Spinal cord (tissue), 10 donors: ENCODE data around the gene KCNJ14. TPM values are rescaled to one million over a fixed set of nuclear protein-coding genes. Genes with fewer than 3 reads are reported as not detected.

Experiments used
- DNase-seq, 6 donors: peaks; one replicate each; pipeline versions ENCODE4 v3.0.0 to v3.0.0-alpha.2; 2013 to 2015; ENCODE audit warnings: low spot score in 6 of 6, low read depth in 4 of 6
- H3K27ac ChIP-seq: one replicate; pipeline ENCODE4 v1.5.1; 2013; ENCODE audit warnings: low read depth, low read length, control low read depth
- H3K27me3 ChIP-seq: one replicate; pipeline ENCODE4 v1.6.1; 2013; ENCODE audit warnings: low read length; ENCODE audit not compliant: control insufficient read depth, insufficient read depth
- H3K36me3 ChIP-seq: one replicate; pipeline ENCODE4 v1.6.1; 2013; ENCODE audit warnings: low read length; ENCODE audit not compliant: control insufficient read depth, insufficient read depth
- H3K4me1 ChIP-seq: one replicate; pipeline ENCODE4 v1.6.1; 2013; ENCODE audit warnings: low read length; ENCODE audit not compliant: control insufficient read depth, insufficient read depth
- H3K4me3 ChIP-seq: one replicate; pipeline ENCODE4 v1.5.1; 2013; ENCODE audit warnings: low read depth, low read length, control low read depth
- H3K9me3 ChIP-seq: one replicate; pipeline ENCODE4 v1.6.1; 2013; ENCODE audit warnings: low read length; ENCODE audit not compliant: control insufficient read depth, insufficient read depth
- WGBS: methylation state at CpG from one replicate; pipeline ENCODE4 v1.1.5; 2013; ENCODE audit warnings: missing lambda C conversion rate; ENCODE audit not compliant: insufficient coverage; 5-methylcytosine and 5-hydroxymethylcytosine counted together
- polyA plus RNA-seq, 2 donors: library from polyadenylated mRNA; unstranded; fragments of 120-200 nt; gene quantifications; one replicate each; pipeline ENCODE4 v1.2.1, GENCODE V29; 2013; ENCODE audit not compliant: insufficient read length in 2 of 2
- total RNA-seq, 2 donors: library from RNA; depleted of rRNA in 1 of 2; stranded (reverse); fragments of 120-200 nt in 1 of 2; fragments of >200 nt in 1 of 2; gene quantifications; one replicate each; pipeline versions ENCODE4 v1.2.3 to v1.2.4, GENCODE V29; 2013 to 2014
- donor health status: healthy.

The KCNJ14 gene
- total and polyA plus RNA-seq, 4 donors: 0.61 to 2.1 (median 1.3) TPM

DNA sequence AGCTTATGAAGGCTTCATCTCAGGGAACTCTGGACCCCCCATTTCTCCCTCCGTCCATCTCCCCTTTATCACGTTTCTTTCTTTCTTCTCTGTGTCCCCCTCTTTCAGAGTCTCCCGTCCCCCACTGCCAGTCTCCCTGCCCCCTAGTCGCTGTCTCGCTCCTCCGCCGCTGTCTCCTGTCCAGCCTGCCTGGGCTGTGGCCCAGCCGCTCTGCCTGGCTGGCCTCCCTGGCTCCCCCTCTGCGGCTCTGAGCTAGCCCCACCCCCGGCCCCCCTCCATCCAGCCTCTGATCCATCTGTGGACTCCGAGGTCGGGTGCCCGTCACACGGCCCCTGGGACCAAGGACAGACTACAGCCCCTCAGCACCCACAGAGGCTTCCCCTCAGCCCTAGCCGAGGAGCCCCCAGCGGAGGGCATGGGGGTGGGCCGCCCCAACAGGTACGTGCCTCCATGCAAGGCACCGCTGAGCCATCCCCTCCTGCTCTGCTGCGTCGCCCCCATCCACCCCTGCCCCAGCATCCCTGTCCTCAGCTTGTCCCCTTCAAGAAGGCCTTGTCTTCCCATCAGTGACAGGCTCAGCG, 1.1 kb upstream of the KCNJ14 start:
- Histone ChIP-seq H3K4me1 (peaks cover 7% of the 10 kb centered on the region), H3K27me3 (no peaks in the 10 kb centered on the region), H3K36me3 (peaks cover 81% of the 10 kb centered on the region), H3K4me3 (no peak overlapping the region), H3K27ac (no peak overlapping the region), H3K9me3 (no peaks in the 10 kb centered on the region)
- no peak for DNase-seq
- 89% methylated on average over 20 of the region's 22 CpGs for WGBS

DNA sequence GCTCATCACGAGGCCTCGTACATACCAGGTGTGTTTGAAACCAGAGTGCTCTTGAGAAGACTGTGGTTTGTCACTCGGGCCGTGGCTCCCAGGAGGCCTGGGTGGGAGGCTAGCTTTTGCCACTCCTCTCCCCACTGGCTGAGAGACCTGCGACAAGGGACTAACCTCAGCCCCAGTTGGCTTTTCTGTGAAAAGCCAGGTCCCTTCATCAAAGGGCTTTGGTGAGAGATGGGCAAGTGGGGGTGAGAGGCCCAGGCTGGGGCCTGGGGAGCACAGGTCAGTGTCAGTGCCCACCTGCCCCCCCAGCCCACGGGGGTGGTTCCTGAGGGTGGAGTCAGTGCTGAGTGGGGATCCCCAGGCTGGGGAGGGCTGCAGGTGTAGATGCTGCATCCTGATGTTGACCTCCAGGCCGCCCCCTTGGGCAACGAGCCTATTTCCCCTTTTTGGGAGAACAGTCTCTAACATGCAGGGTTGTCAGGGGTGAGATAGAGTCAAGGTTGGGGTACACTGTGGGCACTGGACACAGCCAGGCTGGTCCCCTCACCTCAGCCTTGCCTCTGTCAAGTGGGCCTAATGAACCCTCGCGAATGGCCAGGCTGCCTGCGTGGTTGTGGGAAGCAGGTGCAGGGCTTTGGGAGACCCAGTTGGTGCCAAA, 661 bp downstream of the KCNJ14 start:
- H3K27ac ChIP-seq: no peak overlapping the region
- peaks cover 7% of the 10 kb centered on the region for H3K4me1 ChIP-seq
- DNase-seq: no peak
- H3K9me3 ChIP-seq: no peaks in the 10 kb centered on the region
- H3K4me3 ChIP-seq: no peak overlapping the region
- 91% methylated on average over 9 of the region's 11 CpGs for WGBS
- H3K27me3 ChIP-seq: no peaks in the 10 kb centered on the region
- H3K36me3 ChIP-seq: peaks cover 66% of the 10 kb centered on the region

DNA sequence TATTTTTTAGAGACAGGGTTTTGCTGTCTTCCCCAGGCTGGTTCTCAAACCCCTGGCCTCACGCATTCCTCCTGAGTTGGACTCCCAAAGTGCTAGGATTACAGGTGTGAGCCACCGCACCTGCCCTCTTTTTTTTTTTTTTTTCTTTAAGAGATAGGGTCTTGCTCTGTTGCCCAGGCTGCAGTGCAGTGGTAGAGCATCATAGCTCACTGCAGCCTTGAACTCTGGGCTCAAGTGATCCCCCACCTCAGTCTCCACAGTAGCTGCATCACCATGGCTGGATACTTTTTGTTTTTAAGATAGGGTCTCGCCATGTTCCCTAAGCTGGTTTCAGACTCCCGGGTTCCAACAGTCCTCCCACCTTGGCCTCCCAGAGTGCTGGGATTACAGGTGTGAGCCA, 1.5 kb downstream of the KCNJ14 start:
- Histone ChIP-seq H3K27ac (no peak overlapping the region), H3K36me3 (peaks cover 63% of the 10 kb centered on the region), H3K4me3 (no peak overlapping the region), H3K27me3 (no peaks in the 10 kb centered on the region), H3K4me1 (peaks cover 7% of the 10 kb centered on the region), H3K9me3 (no peaks in the 10 kb centered on the region)
- 95% methylated on average over 4 of the region's 4 CpGs for WGBS
- no peak for DNase-seq

- no peaks in the 10 kb centered on the region for H3K4me1 ChIP-seq
- H3K27me3 ChIP-seq: no peaks in the 10 kb centered on the region
- no peak overlapping the region for H3K4me3 ChIP-seq
- no peak overlapping the region for H3K27ac ChIP-seq
- no CpG with 5 or more reads among the region's 2 CpGs for WGBS
- H3K9me3 ChIP-seq: no peaks in the 10 kb centered on the region
- DNase-seq: no peak
- H3K36me3 ChIP-seq: peaks cover 63% of the 10 kb centered on the region
Measured at GRCh38 chr19:48458016-48458415, 2.6 kb downstream of the KCNJ14 start.

DNA sequence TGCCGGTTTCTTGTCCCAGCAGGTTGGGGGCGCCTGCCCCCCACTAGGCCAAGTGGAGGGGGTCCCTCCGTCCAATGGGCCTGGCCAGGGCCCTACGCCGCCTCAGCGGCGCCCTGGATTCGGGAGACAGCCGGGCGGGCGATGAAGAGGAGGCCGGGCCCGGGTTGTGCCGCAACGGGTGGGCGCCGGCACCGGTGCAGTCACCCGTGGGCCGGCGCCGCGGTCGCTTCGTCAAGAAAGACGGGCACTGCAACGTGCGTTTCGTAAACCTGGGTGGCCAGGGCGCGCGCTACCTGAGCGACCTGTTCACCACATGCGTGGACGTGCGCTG, 6.2 kb downstream of the KCNJ14 start:
- Histone ChIP-seq H3K4me3 (no peak overlapping the region), H3K4me1 (no peaks in the 10 kb centered on the region), H3K27me3 (no peaks in the 10 kb centered on the region), H3K36me3 (peaks cover 37% of the 10 kb centered on the region), H3K9me3 (no peaks in the 10 kb centered on the region), H3K27ac (no peak overlapping the region)
- WGBS: 85% methylated on average over 36 of the region's 36 CpGs
- DNase-seq: no peak

DNA sequence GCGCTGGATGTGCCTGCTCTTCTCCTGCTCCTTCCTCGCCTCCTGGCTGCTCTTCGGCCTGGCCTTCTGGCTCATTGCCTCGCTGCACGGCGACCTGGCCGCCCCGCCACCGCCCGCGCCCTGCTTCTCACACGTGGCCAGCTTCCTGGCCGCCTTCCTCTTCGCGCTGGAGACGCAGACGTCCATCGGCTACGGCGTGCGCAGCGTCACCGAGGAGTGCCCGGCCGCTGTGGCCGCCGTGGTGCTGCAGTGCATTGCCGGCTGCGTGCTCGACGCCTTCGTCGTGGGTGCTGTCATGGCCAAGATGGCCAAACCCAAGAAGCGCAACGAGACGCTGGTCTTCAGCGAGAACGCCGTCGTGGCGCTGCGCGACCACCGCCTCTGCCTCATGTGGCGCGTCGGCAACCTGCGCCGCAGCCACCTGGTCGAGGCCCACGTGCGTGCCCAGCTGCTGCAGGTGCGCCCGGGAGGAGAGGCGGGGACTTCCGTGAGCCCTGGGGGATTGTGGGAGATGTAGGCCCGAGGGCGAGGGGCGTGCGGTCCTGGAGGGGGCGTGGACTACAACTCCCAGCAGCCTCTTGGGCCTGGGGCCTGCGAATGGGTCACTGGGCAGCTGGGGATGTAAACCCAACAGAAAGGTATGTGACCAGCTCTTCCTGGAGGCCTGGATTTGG, 6.7 kb downstream of the KCNJ14 start:
- peak in 1 of 6 donors; percentile 37 for DNase-seq
- Histone ChIP-seq H3K9me3 (no peaks in the 10 kb centered on the region), H3K27ac (no peak overlapping the region), H3K4me1 (no peaks in the 10 kb centered on the region), H3K27me3 (no peaks in the 10 kb centered on the region), H3K36me3 (peaks cover 32% of the 10 kb centered on the region), H3K4me3 (no peak overlapping the region)
- 59% methylated on average over 62 of the region's 62 CpGs for WGBS

- Histone ChIP-seq H3K27ac (no peak overlapping the region), H3K36me3 (peaks cover 29% of the 10 kb centered on the region), H3K4me3 (no peak overlapping the region), H3K27me3 (no peaks in the 10 kb centered on the region), H3K4me1 (peaks cover 12% of the 10 kb centered on the region), H3K9me3 (no peaks in the 10 kb centered on the region)
- no CpG with 5 or more reads among the region's 1 CpG for WGBS
- no peak for DNase-seq
Measured at GRCh38 chr19:48465215-48465614, 9.8 kb downstream of the KCNJ14 start.

DNA sequence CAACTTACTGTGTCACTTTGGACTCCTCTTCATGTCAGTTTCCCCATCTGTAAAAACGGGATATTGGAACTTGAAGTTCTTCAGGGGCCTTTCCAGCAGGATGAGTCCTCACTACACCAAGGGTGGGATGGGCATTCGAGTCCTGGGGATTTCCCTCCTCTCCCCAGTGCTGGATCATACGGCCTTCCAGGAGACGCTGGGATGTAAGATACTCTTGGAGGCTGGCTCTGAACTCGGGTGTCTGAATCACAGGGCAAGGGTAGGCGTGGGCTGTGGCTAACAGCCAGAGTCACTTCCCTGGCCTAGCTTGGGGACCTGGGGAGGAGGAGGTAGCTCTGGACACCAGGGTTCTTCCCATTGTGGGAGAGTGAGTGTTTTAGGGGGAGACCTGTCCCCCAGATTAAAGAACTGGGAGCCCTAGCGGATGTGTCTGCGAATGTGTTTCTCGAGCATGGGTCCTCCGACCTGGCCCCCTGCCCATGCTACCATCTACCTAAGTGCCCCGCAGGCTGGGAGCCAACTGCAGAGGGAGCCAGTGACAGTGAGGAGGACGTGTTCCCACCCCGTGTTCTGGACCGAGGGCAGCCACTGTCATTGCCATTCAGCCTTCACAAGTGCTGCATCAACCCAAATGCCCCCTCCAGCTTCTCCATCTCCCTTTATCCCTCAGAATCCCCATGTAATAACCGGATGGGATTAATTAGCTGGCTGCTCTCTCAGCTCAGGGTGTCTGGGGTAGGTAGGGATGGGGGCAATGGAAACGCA, 11.4 kb downstream of the KCNJ14 start:
- no peaks in the 10 kb centered on the region for H3K27me3 ChIP-seq

GRCh38 chr19:48468772-48469288, 13.5 kb downstream of the KCNJ14 start:
- peak overlapping the region; percentile 96 for H3K4me3 ChIP-seq
- peak overlapping the region; percentile 97 for H3K27ac ChIP-seq
- WGBS: 0% methylated on average over 35 of the region's 36 CpGs
- H3K36me3 ChIP-seq: peaks cover 47% of the 10 kb centered on the region
- DNase-seq: peak; percentile 99 to 100 (median 100)
- H3K4me1 ChIP-seq: peaks cover 23% of the 10 kb centered on the region
- H3K27me3 ChIP-seq: no peaks in the 10 kb centered on the region
- H3K9me3 ChIP-seq: no peaks in the 10 kb centered on the region

More for the DNA sequence above, 11.4 kb downstream of the KCNJ14 start:
- WGBS: 79% methylated on average over 13 of the region's 16 CpGs
- H3K4me1 ChIP-seq: peaks cover 23% of the 10 kb centered on the region
- H3K9me3 ChIP-seq: no peaks in the 10 kb centered on the region
- H3K36me3 ChIP-seq: peaks cover 40% of the 10 kb centered on the region
- DNase-seq: no peak
- H3K4me3 ChIP-seq: no peak overlapping the region
- H3K27ac ChIP-seq: no peak overlapping the region
